ENCODE data around the gene KLF9.

Gene KLF9

DNA sequence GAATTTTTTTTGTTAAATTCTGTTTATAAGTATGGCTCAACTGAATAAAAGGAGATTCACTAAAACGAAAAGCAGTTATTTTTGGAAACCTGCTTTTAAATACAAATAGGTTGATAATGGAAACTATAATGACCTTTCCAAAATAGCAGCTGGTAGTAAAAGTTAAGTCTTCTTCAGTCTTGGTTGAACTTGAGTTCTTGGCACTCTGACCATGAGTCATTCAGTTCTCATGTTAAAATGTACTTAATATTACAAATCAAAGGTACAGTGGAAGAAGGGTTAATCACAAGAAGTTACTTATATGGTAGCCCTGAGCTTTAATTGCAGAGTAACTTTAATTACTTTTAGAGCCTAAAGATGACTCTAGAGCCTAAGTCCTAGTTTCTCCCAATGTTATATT, 62.1 kb downstream of the KLF9 start:
- DNase-seq = no peak

DNA sequence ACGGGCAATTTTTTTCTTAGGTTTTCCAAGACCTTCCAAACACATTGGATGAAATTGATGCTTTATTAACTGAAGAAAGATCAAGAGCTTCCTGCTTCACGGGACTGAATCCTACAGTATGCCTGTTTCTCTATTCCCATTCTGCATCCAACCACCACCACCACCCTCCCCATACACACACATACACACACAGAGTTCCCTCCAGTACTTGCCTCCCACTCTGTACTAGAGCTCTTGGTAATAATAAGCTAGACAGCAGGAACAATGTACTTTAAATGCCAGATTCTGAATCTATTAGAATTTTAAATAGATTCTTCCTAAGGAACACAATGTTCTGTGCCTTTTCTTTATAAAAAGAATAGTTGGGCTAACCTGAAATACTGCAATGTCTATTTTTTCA, 67.4 kb downstream of the KLF9 start:
- no peak for DNase-seq

DNA sequence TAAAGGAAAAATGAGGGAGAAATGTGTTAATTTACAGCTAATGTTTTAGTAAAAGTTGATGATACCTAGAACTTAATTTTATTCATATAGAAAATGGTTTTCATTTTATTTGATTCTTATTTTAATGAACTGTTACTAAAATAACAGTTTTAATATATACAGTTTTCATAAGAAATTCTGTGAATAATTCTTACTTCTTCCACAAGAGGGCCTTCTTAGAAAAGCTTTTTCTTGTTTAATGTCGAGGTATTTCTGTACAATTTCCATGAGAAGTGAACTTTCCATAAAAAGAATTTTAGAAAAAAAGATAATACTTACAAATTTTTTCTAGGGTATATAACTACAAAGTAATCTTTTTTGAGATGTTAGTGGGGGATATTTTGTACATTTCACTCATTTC, 73.9 kb downstream of the KLF9 start:
- no peak for DNase-seq

Data from GF-D8 (cell line).